Esophagus muscularis mucosa (tissue), 3 donors: ENCODE data around the gene PAQR8.

ENCODE experiments used
- POLR2AphosphoS5 ChIP-seq, 2 donors: sonication (generic); formaldehyde crosslinking; IDR thresholded peaks; one replicate each; pipeline ENCODE4 v1.6.1; 2017; ENCODE audit warnings: antibody characterized with exemption in 2 of 2
- TF ChIP-seq, protein P1 (sequence below), 3 experiments: fragments of 200-600 bp in 2 of 3; fragments of 450-650 bp in 1 of 3; sonication (generic) in 2 of 3; IDR thresholded peaks; one replicate each; pipeline ENCODE4 v1.5.1; 2017 to 2019; ENCODE audit warnings: antibody characterized with exemption in 3 of 3, mild to moderate bottlenecking in 2 of 3, moderate library complexity in 1 of 3

DNA sequence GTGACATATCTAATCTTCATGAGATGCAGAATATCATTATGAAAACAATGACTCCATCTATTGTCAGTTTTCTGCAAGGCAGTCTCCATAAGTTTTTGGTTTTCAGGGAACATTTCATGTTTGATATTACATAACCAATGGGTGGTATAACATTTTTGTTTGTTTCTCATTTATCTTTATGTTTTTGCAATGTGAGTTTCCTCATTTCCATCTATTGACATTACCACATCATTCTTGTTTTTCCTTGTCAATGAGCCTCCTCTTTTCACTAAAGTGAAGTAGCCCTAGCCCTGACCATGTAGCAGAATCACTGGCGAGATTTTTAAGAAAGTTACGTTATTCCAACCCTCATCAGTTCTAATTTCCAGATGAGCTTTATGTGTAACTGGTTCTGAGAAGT, 62.6 kb downstream of the PAQR8 start:
- TF ChIP-seq, protein P1, sequence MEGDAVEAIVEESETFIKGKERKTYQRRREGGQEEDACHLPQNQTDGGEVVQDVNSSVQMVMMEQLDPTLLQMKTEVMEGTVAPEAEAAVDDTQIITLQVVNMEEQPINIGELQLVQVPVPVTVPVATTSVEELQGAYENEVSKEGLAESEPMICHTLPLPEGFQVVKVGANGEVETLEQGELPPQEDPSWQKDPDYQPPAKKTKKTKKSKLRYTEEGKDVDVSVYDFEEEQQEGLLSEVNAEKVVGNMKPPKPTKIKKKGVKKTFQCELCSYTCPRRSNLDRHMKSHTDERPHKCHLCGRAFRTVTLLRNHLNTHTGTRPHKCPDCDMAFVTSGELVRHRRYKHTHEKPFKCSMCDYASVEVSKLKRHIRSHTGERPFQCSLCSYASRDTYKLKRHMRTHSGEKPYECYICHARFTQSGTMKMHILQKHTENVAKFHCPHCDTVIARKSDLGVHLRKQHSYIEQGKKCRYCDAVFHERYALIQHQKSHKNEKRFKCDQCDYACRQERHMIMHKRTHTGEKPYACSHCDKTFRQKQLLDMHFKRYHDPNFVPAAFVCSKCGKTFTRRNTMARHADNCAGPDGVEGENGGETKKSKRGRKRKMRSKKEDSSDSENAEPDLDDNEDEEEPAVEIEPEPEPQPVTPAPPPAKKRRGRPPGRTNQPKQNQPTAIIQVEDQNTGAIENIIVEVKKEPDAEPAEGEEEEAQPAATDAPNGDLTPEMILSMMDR (IDR thresholded peaks at IDR 0.05), result no peak
- TF ChIP-seq POLR2AphosphoS5 (IDR thresholded peaks at IDR 0.05), result no peak
